VCaP (cell line): ENCODE data around the gene IL22RA2.

Experiments used
- H3K27ac ChIP-seq: fragments of 450-650 bp; 2 replicates; pipeline ENCODE4 v1.5.1; 2017
- CTCF ChIP-seq: fragments of 450-650 bp; conservative IDR thresholded peaks from 2 replicates; pipeline ENCODE4 v1.5.1; 2017; ENCODE audit warnings: mild to moderate bottlenecking, moderate library complexity

Gene IL22RA2

GRCh38 chr6:137155830-137156229 is 17.6 kb downstream of the IL22RA2 start:
- H3K27ac ChIP-seq = no peak overlapping the region
- TF ChIP-seq CTCF = no peak

- no peak for TF ChIP-seq CTCF
- no peak overlapping the region for H3K27ac ChIP-seq
These were observed 23.4 kb downstream of the IL22RA2 start for GRCh38 chr6:137150072-137150471.

- no peak for TF ChIP-seq CTCF
These were observed 24.4 kb downstream of the IL22RA2 start for GRCh38 chr6:137149035-137149393.

GRCh38 chr6:137148306-137149034 is 25.0 kb downstream of the IL22RA2 start:
- H3K27ac ChIP-seq = no peak overlapping the region
- TF ChIP-seq CTCF = no peak

More at GRCh38 chr6:137149035-137149393, 24.4 kb downstream of the IL22RA2 start:
- no peak overlapping the region for H3K27ac ChIP-seq

- no peak overlapping the region for H3K27ac ChIP-seq
- no peak for TF ChIP-seq CTCF
These were observed 26.2 kb downstream of the IL22RA2 start for GRCh38 chr6:137147195-137147594.

DNA sequence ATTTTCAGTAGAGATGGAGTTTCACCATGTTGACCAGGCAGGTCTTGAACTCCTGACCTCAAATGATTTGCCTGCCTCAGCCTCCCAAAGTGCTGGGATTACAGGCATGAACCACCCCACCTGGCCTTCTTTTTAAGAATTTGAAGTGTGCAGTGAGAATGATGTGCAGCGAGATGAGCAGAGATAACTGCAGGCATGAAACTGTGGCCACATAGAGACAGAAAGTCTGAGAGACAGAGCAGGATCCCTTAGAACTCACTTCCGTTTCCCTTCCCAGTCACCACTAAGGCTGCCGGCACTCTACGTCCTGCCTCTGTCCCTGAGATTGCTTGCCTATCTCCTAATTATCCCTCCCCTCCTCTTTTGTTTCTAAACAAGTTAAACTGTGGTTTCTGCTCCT is 27.2 kb downstream of the IL22RA2 start:
- H3K27ac ChIP-seq = no peak overlapping the region
- no peak for TF ChIP-seq CTCF

DNA sequence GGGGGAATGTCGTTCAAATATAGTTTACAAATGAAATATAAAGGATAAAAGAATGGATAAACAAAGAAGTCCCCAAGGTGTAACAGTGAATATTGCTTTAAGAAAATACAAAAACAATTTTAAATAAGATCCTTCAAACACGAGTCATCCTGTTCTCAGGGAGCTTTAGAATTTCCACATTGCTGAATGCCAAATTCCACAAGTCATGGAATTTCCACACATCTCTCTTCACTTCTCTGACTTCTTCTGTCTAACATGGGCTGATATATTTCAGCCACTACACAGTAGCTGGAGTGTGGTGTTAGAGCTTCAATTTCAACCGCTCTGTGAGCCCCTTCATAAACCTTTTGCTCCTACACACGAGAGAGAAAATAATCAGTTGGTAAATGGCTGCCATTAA is 28.0 kb downstream of the IL22RA2 start:
- no peak overlapping the region for H3K27ac ChIP-seq
- no peak for TF ChIP-seq CTCF
